AG04450 (cell line): ENCODE results near the gene PLXDC2. TPM values are rescaled to one million over a fixed set of nuclear protein-coding genes. Genes with fewer than 3 reads are reported as not detected.

Experiments
- CTCF ChIA-PET: fragments of 300-600, 350-600 bp; formaldehyde crosslinking; extraction: SDS; loops from one replicate; lab custom pipeline; 2022; ENCODE audit warnings: antibody characterized with exemption, inconsistent platforms; lab: Charles Lee
- POLR2A ChIA-PET: fragments of 350-600 bp; formaldehyde crosslinking; extraction: SDS; loops from one replicate; lab custom pipeline; 2021; ENCODE audit warnings: antibody characterized with exemption, inconsistent platforms; lab: Yijun Ruan, JAX
- DNase-seq: peaks from one replicate; pipeline ENCODE4 v3.0.0-alpha.2; 2011; ENCODE audit warnings: low read depth, low spot score
- H3K27ac ChIP-seq: one replicate; pipeline ENCODE4 v1.5.1; 2012; ENCODE audit warnings: low read depth, low read length, control low read depth
- H3K27me3 ChIP-seq: one replicate; pipeline ENCODE4 v1.6.0; 2012; ENCODE audit warnings: low read length; ENCODE audit not compliant: control insufficient read depth, insufficient read depth
- H3K4me3 ChIP-seq: 2 replicates; pipeline ENCODE4 v1.5.1; 2011; ENCODE audit warnings: mild to moderate bottlenecking, low read depth, low read length, control low read depth
- H3K9me3 ChIP-seq: 2 replicates; pipeline ENCODE4 v1.5.1; 2012; ENCODE audit warnings: low read length; ENCODE audit not compliant: control insufficient read depth, insufficient read depth
- CTCF ChIP-seq: IDR thresholded peaks from 2 replicates; pipeline ENCODE4 v1.5.1; 2011; ENCODE audit warnings: low read depth, low read length, control low read depth, inconsistent platforms
- polyA plus RNA-seq: library from polyadenylated mRNA; depleted of rRNA; stranded (reverse); fragments of >200 nt; gene quantifications from 2 replicates; pipeline ENCODE4 v1.2.3, GENCODE V29; 2011

Gene PLXDC2
- polyA plus RNA-seq, 1 experiment: 10.4 TPM

GRCh38 chr10:19925064-19925463 is 108.8 kb downstream of the PLXDC2 start:
- Histone ChIP-seq H3K4me3 (no peak overlapping the region), H3K27me3 (no peaks in the 10 kb centered on the region), H3K9me3 (no peaks in the 10 kb centered on the region), H3K27ac (no peak overlapping the region)
- ChIA-PET CTCF (no interaction called here), POLR2A (no interaction called here)
- TF ChIP-seq CTCF: no peak
- DNase-seq: no peak

GRCh38 chr10:19928936-19929335 is 112.7 kb downstream of the PLXDC2 start:
- Histone ChIP-seq H3K27me3 (no peaks in the 10 kb centered on the region), H3K9me3 (no peaks in the 10 kb centered on the region), H3K27ac (no peak overlapping the region), H3K4me3 (no peak overlapping the region)
- CTCF ChIA-PET: no interaction called here
- DNase-seq: no peak
- POLR2A ChIA-PET: no interaction called here
- TF ChIP-seq CTCF: no peak

GRCh38 chr10:19929506-19930140 is 113.4 kb downstream of the PLXDC2 start:
- POLR2A ChIA-PET: no interaction called here
- peak; percentile 32 for DNase-seq

GRCh38 chr10:19930936-19931893 is 115.0 kb downstream of the PLXDC2 start:
- ChIA-PET POLR2A (interaction anchor here (0.7 kb wide), 1 partner anchor 73 kb away, joined by 4 read pairs; no protein-coding TSS in a partner anchor), CTCF (interaction anchor here (1.3 kb wide), 1 partner anchor 18 kb away, joined by 4 read pairs; no protein-coding TSS in a partner anchor)
- Histone ChIP-seq H3K27ac (peak overlapping the region; percentile 3), H3K9me3 (no peaks in the 10 kb centered on the region), H3K27me3 (no peaks in the 10 kb centered on the region), H3K4me3 (no peak overlapping the region)
- peak; percentile 29 for DNase-seq
- TF ChIP-seq CTCF: no peak

More at GRCh38 chr10:19929506-19930140, 113.4 kb downstream of the PLXDC2 start:
- Histone ChIP-seq H3K27ac (no peak overlapping the region), H3K27me3 (no peaks in the 10 kb centered on the region), H3K4me3 (no peak overlapping the region), H3K9me3 (no peaks in the 10 kb centered on the region)
- CTCF ChIA-PET: no interaction called here
- no peak for TF ChIP-seq CTCF
